ENCODE results near the gene METTL16.

DNA sequence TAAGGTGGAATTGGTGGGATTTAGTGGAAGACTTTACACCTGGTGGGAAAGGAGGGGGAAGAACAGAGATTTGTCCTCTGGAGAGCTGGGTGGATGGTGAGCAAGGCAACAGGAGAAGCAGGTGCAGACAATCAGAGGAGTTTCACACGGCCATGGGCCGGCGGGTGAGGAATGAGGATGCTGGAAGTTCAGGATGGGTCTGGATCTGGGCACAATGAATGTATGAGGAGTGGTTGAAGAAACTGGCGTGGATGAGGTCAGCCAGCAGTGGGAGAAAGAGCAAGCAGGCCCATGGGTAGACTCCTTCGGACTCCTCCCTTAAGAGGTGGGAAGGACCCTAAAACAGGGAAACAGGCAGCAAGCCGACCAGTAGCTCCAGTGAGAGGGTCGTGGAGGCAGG lies 100.7 kb downstream of the METTL16 start:
- TF ChIP-seq, protein P1, sequence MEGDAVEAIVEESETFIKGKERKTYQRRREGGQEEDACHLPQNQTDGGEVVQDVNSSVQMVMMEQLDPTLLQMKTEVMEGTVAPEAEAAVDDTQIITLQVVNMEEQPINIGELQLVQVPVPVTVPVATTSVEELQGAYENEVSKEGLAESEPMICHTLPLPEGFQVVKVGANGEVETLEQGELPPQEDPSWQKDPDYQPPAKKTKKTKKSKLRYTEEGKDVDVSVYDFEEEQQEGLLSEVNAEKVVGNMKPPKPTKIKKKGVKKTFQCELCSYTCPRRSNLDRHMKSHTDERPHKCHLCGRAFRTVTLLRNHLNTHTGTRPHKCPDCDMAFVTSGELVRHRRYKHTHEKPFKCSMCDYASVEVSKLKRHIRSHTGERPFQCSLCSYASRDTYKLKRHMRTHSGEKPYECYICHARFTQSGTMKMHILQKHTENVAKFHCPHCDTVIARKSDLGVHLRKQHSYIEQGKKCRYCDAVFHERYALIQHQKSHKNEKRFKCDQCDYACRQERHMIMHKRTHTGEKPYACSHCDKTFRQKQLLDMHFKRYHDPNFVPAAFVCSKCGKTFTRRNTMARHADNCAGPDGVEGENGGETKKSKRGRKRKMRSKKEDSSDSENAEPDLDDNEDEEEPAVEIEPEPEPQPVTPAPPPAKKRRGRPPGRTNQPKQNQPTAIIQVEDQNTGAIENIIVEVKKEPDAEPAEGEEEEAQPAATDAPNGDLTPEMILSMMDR (IDR thresholded peaks at IDR 0.05) = no peak
- no peak for TF ChIP-seq POLR2A (IDR thresholded peaks at IDR 0.05)
- no peak for TF ChIP-seq EP300 (IDR thresholded peaks at IDR 0.05)
